Keratinocyte (primary cell): Measurements from ENCODE around the gene UCKL1. TPM values are rescaled to one million over a fixed set of nuclear protein-coding genes. Genes with fewer than 3 reads are reported as not detected.

Source experiments
- DNase-seq: peaks from one replicate; pipeline ENCODE4 v3.0.0-alpha.2; 2011; ENCODE audit warnings: low read depth, missing footprints, low spot score
- FAIRE-seq: peaks from 2 replicates; lab custom pipeline; 2011; peaks lifted over from hg19 to GRCh38; lab: Jason Lieb, UNC
- H2AFZ ChIP-seq: 2 replicates; pipeline ENCODE4 v1.6.0; 2012; ENCODE audit warnings: low read length, control low read depth, inconsistent platforms; ENCODE audit not compliant: control insufficient read depth
- H3K27ac ChIP-seq: 2 replicates; pipeline ENCODE4 v1.5.1; 2011; ENCODE audit warnings: low read length; ENCODE audit not compliant: control insufficient read depth, insufficient read depth
- H3K27me3 ChIP-seq: 3 replicates; pipeline ENCODE4 v1.6.0; 2011; ENCODE audit warnings: low read length; ENCODE audit not compliant: control insufficient read depth, insufficient read depth; ENCODE audit errors: extremely low read depth
- H3K36me3 ChIP-seq, 2 experiments: 2 replicates in 1 of 2; 3 replicates in 1 of 2; pipeline ENCODE4 v1.5.1; 2011; ENCODE audit warnings: low read length in 2 of 2, mild to moderate bottlenecking in 1 of 2; ENCODE audit not compliant: control insufficient read depth in 2 of 2, insufficient read depth in 2 of 2; ENCODE audit errors: extremely low read depth in 1 of 2
- H3K4me1 ChIP-seq: 3 replicates; pipeline ENCODE4 v1.5.1; 2011; ENCODE audit warnings: low read length; ENCODE audit not compliant: control insufficient read depth, insufficient read depth; ENCODE audit errors: extremely low read depth
- H3K4me2 ChIP-seq: 3 replicates; pipeline ENCODE4 v1.6.0; 2011; ENCODE audit warnings: low read depth, low read length; ENCODE audit not compliant: control insufficient read depth, insufficient read depth; ENCODE audit errors: extremely low read depth
- H3K4me3 ChIP-seq, 3 experiments: fragments of 200-600 bp in 1 of 3; sonication (generic) in 1 of 3; 2 replicates in 2 of 3; 3 replicates in 1 of 3; pipeline ENCODE4 v1.5.1; 2011 to 2016; ENCODE audit warnings: low read length in 3 of 3, mild to moderate bottlenecking in 3 of 3, control low read depth in 2 of 3, inconsistent platforms in 1 of 3, low read depth in 1 of 3, mixed read lengths in 1 of 3, mixed run types in 1 of 3, moderate library complexity in 1 of 3; ENCODE audit not compliant: control insufficient read depth in 2 of 3, insufficient read depth in 2 of 3; ENCODE audit errors: extremely low read depth in 1 of 3
- H3K79me2 ChIP-seq: 2 replicates; pipeline ENCODE4 v1.6.0; 2012; ENCODE audit warnings: low read length; ENCODE audit not compliant: control insufficient read depth, insufficient read depth
- H3K9ac ChIP-seq: 3 replicates; pipeline ENCODE4 v1.6.0; 2011; ENCODE audit warnings: low read length; ENCODE audit not compliant: control insufficient read depth, insufficient read depth; ENCODE audit errors: extremely low read depth
- H3K9me1 ChIP-seq: 3 replicates; pipeline ENCODE4 v1.6.0; 2011; ENCODE audit warnings: low read length; ENCODE audit not compliant: control insufficient read depth, insufficient read depth; ENCODE audit errors: extremely low read depth
- H3K9me3 ChIP-seq: 2 replicates; pipeline ENCODE4 v1.5.1; 2012; ENCODE audit warnings: low read depth, low read length; ENCODE audit not compliant: control insufficient read depth
- H4K20me1 ChIP-seq: 3 replicates; pipeline ENCODE4 v1.6.0; 2011; ENCODE audit warnings: low read length; ENCODE audit not compliant: control insufficient read depth, insufficient read depth; ENCODE audit errors: extremely low read depth
- EZH2 ChIP-seq: IDR thresholded peaks from one replicate; pipeline ENCODE4 v1.6.1; 2012; ENCODE audit warnings: inconsistent platforms, mild to moderate bottlenecking, low read length, moderate library complexity
- dilution Hi-C: fragments of 300-500 bp; cut with MboI; formaldehyde crosslinking; loops from one replicate; pipeline ENCODE4 v1.7.0; 2020; ENCODE audit warnings: low sequenced_read_pairs; ENCODE audit not compliant: extremely low pct_ligation_motif_present
- polyA plus RNA-seq, 5 experiments: library from polyadenylated mRNA; depleted of rRNA in 3 of 5; stranded (reverse) in 3 of 5; stranded (forward) in 1 of 5; unstranded in 1 of 5; fragments of >200 nt; gene quantifications; 1 replicate in 1 of 5; 2 replicates in 3 of 5; 3 replicates in 1 of 5; pipeline versions ENCODE4 v1.2.1 to v1.2.3, GENCODE V29; 2011 to 2012; ENCODE audit warnings: missing spikeins in 2 of 5, low read depth in 1 of 5, low replicate concordance in 1 of 5
- TF ChIP-seq, protein P1 (sequence below), 3 experiments: IDR thresholded peaks in 1 of 3; conservative IDR thresholded peaks in 1 of 3; optimal IDR thresholded peaks in 1 of 3; 2 replicates in 2 of 3; 3 replicates in 1 of 3; pipeline versions ENCODE3 to v1.5.1; 2011; ENCODE audit warnings: low read length in 3 of 3, mild to moderate bottlenecking in 3 of 3, moderate library complexity in 2 of 3, control low read depth in 1 of 3, inconsistent platforms in 1 of 3; ENCODE audit not compliant: insufficient read depth in 2 of 3; ENCODE audit errors: extremely low read depth in 1 of 3

Gene UCKL1
- polyA plus RNA-seq, 1 donor (not counting 4 experiments of a cell fraction or from before 2014, with no cell fraction given): 24.1 TPM

GRCh38 chr20:63932606-63933160 is 23.5 kb downstream of the UCKL1 start:
- H2AFZ ChIP-seq: no peak overlapping the region
- TF ChIP-seq EZH2: no peak
- TF ChIP-seq, protein P1, sequence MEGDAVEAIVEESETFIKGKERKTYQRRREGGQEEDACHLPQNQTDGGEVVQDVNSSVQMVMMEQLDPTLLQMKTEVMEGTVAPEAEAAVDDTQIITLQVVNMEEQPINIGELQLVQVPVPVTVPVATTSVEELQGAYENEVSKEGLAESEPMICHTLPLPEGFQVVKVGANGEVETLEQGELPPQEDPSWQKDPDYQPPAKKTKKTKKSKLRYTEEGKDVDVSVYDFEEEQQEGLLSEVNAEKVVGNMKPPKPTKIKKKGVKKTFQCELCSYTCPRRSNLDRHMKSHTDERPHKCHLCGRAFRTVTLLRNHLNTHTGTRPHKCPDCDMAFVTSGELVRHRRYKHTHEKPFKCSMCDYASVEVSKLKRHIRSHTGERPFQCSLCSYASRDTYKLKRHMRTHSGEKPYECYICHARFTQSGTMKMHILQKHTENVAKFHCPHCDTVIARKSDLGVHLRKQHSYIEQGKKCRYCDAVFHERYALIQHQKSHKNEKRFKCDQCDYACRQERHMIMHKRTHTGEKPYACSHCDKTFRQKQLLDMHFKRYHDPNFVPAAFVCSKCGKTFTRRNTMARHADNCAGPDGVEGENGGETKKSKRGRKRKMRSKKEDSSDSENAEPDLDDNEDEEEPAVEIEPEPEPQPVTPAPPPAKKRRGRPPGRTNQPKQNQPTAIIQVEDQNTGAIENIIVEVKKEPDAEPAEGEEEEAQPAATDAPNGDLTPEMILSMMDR (optimal IDR thresholded peaks at IDR 0.05 in 1 of 3, IDR thresholded peaks at IDR 0.05 in 1 of 3, conservative IDR thresholded peaks at IDR 0.05 in 1 of 3; ENCODE audit: extremely low read depth in 1 of 3, insufficient read depth in 2 of 3, low read length in 3 of 3): no peak
- H3K9ac ChIP-seq: no peak overlapping the region
- no peaks in the 10 kb centered on the region for H3K9me1 ChIP-seq
- no peak overlapping the region for H3K27ac ChIP-seq
- no peak overlapping the region for H3K4me2 ChIP-seq
- no peaks in the 10 kb centered on the region for H3K27me3 ChIP-seq
- no peaks in the 10 kb centered on the region for H3K9me3 ChIP-seq
- FAIRE-seq: no peak
- dilution Hi-C loops: no loop called here
- no peaks in the 10 kb centered on the region for H3K4me1 ChIP-seq
- no peak overlapping the region for H3K4me3 ChIP-seq
- H4K20me1 ChIP-seq: peaks cover 15% of the 10 kb centered on the region
- peaks cover 59% of the 10 kb centered on the region for H3K79me2 ChIP-seq
- peaks cover 55 to 62% of the 10 kb centered on the region in 2 experiments for H3K36me3 ChIP-seq
- DNase-seq: no peak

GRCh38 chr20:63931735-63932134 is 24.5 kb downstream of the UCKL1 start:
- Histone ChIP-seq H3K9ac (no peak overlapping the region), H3K9me1 (no peaks in the 10 kb centered on the region), H3K4me3 (no peak overlapping the region), H3K79me2 (peaks cover 65% of the 10 kb centered on the region), H4K20me1 (peaks cover 17% of the 10 kb centered on the region), H2AFZ (no peak overlapping the region), H3K4me2 (no peak overlapping the region), H3K36me3 (peaks cover 60 to 64% of the 10 kb centered on the region in 2 experiments), H3K27me3 (no peaks in the 10 kb centered on the region), H3K27ac (no peak overlapping the region), H3K9me3 (no peaks in the 10 kb centered on the region), H3K4me1 (no peaks in the 10 kb centered on the region)
- TF ChIP-seq EZH2: no peak
- TF ChIP-seq, protein P1 (optimal IDR thresholded peaks at IDR 0.05 in 1 of 3, IDR thresholded peaks at IDR 0.05 in 1 of 3, conservative IDR thresholded peaks at IDR 0.05 in 1 of 3; ENCODE audit: extremely low read depth in 1 of 3, insufficient read depth in 2 of 3, low read length in 3 of 3): no peak
- FAIRE-seq (no peak), DNase-seq (no peak)
- dilution Hi-C loops: no loop called here
